ENCODE data around the gene RGS11.

Gene RGS11

GRCh38 chr16:266258-267164 is 9.2 kb downstream of the RGS11 start:
- H3K4me3 ChIP-seq (ENCODE audit: severe bottlenecking): no peak overlapping the region
- ATAC-seq (ENCODE audit: low read depth) (no peak; the same call in 2 of the 3 replicates), DNase-seq (ENCODE audit: low spot score) (no peak)
- no peaks in the 10 kb centered on the region for H3K27me3 ChIP-seq (ENCODE audit: insufficient read depth, poor library complexity, severe bottlenecking)
- peaks cover 5% of the 10 kb centered on the region for H3K4me1 ChIP-seq (ENCODE audit: insufficient read depth, poor library complexity, severe bottlenecking)
- TF ChIP-seq, protein P1, sequence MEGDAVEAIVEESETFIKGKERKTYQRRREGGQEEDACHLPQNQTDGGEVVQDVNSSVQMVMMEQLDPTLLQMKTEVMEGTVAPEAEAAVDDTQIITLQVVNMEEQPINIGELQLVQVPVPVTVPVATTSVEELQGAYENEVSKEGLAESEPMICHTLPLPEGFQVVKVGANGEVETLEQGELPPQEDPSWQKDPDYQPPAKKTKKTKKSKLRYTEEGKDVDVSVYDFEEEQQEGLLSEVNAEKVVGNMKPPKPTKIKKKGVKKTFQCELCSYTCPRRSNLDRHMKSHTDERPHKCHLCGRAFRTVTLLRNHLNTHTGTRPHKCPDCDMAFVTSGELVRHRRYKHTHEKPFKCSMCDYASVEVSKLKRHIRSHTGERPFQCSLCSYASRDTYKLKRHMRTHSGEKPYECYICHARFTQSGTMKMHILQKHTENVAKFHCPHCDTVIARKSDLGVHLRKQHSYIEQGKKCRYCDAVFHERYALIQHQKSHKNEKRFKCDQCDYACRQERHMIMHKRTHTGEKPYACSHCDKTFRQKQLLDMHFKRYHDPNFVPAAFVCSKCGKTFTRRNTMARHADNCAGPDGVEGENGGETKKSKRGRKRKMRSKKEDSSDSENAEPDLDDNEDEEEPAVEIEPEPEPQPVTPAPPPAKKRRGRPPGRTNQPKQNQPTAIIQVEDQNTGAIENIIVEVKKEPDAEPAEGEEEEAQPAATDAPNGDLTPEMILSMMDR (IDR thresholded peaks at IDR 0.05; ENCODE audit: poor library complexity, severe bottlenecking): no peak
- no peak overlapping the region for H3K27ac ChIP-seq (ENCODE audit: poor library complexity, severe bottlenecking)
- no peaks in the 10 kb centered on the region for H3K36me3 ChIP-seq (ENCODE audit: low read depth)
- H3K9me3 ChIP-seq (ENCODE audit: severe bottlenecking): no peaks in the 10 kb centered on the region

GRCh38 chr16:265711-266110 is 10.0 kb downstream of the RGS11 start:
- TF ChIP-seq, protein P1 (IDR thresholded peaks at IDR 0.05; ENCODE audit: poor library complexity, severe bottlenecking): no peak
- DNase-seq (ENCODE audit: low spot score): peak; percentile 64
- peaks cover 5% of the 10 kb centered on the region for H3K4me1 ChIP-seq (ENCODE audit: insufficient read depth, poor library complexity, severe bottlenecking)
- H3K9me3 ChIP-seq (ENCODE audit: severe bottlenecking): no peaks in the 10 kb centered on the region
- no peak overlapping the region for H3K27ac ChIP-seq (ENCODE audit: poor library complexity, severe bottlenecking)
- peak; percentile 25 for ATAC-seq (ENCODE audit: low read depth)
- H3K36me3 ChIP-seq (ENCODE audit: low read depth): no peaks in the 10 kb centered on the region
- H3K27me3 ChIP-seq (ENCODE audit: insufficient read depth, poor library complexity, severe bottlenecking): no peaks in the 10 kb centered on the region
- no peak overlapping the region for H3K4me3 ChIP-seq (ENCODE audit: severe bottlenecking)

DNA sequence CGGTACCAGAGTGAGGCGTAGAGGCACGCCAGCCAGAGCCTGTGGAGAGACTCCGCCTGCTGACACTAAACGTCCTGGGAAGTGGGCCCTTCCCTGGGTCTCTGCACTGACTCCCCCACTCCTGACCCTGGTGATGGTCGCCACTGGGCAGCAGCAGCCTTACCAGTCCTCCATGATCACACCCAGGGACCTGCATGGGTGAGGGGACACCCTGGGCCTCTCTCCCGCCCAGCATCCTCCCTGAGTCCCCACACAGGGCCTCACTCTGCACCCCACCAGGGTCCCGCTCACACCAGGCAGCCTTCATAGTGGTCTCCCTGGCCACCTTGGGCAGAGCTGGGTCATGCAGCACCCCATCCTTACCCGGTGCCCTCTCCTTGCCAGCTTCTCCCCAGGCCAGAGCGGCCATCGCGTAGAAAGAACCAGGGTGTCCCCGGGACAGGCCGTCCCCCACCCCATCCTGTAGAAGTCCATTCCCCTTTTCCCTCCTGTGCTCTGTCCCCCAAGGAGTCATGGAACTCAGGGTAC is 10.7 kb downstream of the RGS11 start:
- peaks cover 5% of the 10 kb centered on the region for H3K4me1 ChIP-seq (ENCODE audit: insufficient read depth, poor library complexity, severe bottlenecking)
- H3K27me3 ChIP-seq (ENCODE audit: insufficient read depth, poor library complexity, severe bottlenecking): no peaks in the 10 kb centered on the region
- H3K4me3 ChIP-seq (ENCODE audit: severe bottlenecking): no peak overlapping the region
- no peaks in the 10 kb centered on the region for H3K9me3 ChIP-seq (ENCODE audit: severe bottlenecking)
- DNase-seq (ENCODE audit: low spot score) (no peak), ATAC-seq (ENCODE audit: low read depth) (no peak)
- H3K36me3 ChIP-seq (ENCODE audit: low read depth): no peaks in the 10 kb centered on the region
- H3K27ac ChIP-seq (ENCODE audit: poor library complexity, severe bottlenecking): no peak overlapping the region
- TF ChIP-seq, protein P1 (IDR thresholded peaks at IDR 0.05; ENCODE audit: poor library complexity, severe bottlenecking): no peak

DNA sequence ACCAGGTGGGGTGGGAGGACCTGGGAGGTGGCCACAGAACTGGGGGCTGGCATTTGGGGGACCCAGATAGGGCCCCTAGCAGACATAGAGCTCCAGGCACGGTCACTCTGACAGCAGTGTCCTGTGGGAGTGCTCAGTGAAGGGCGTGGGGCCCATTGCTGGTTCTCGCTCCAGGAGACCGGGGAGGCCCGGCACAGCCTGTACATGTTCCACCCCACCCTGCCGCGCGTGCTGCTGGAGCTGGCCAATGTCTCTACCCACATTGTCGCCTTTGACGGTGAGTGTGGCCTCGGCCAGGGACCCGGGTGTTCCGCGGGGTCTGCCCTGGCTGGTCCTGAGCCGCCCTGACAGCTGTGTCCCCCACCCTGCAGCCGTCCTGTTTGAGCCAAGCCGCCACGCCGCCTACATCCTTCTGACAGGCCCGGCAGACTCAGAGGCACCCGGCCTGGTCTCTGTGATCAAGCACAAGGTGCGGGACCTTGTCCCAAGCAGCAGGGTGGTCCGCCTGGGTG is 11.2 kb downstream of the RGS11 start:
- H3K27me3 ChIP-seq (ENCODE audit: insufficient read depth, poor library complexity, severe bottlenecking): no peaks in the 10 kb centered on the region
- DNase-seq (ENCODE audit: low spot score) (peak; percentile 60), ATAC-seq (ENCODE audit: low read depth) (no peak)
- no peak overlapping the region for H3K4me3 ChIP-seq (ENCODE audit: severe bottlenecking)
- TF ChIP-seq, protein P1 (IDR thresholded peaks at IDR 0.05; ENCODE audit: poor library complexity, severe bottlenecking): no peak
- H3K27ac ChIP-seq (ENCODE audit: poor library complexity, severe bottlenecking): no peak overlapping the region
- no peaks in the 10 kb centered on the region for H3K36me3 ChIP-seq (ENCODE audit: low read depth)
- H3K9me3 ChIP-seq (ENCODE audit: severe bottlenecking): no peaks in the 10 kb centered on the region
- H3K4me1 ChIP-seq (ENCODE audit: insufficient read depth, poor library complexity, severe bottlenecking): peaks cover 5% of the 10 kb centered on the region

Measured in RWPE2 (cell line).